A673 (cell line): ENCODE data around the gene SYNJ2.

Experiments
- CTCF ChIP-seq: fragments of 300-800, 200-600 bp; sonication (generic); conservative IDR thresholded peaks from 2 replicates; pipeline ENCODE4 v1.5.1; 2017; ENCODE audit warnings: low read depth, mild to moderate bottlenecking, antibody characterized with exemption, low read length, moderate library complexity, mixed read lengths
- EZH2 ChIP-seq: fragments of 200-600 bp; sonication (generic); IDR thresholded peaks from 2 replicates; pipeline ENCODE4 v1.6.1; 2017; ENCODE audit warnings: borderline replicate concordance, low read depth, mild to moderate bottlenecking, mixed read lengths, antibody characterized with exemption, low read length; ENCODE audit not compliant: poor library complexity, severe bottlenecking

- TF ChIP-seq CTCF: no peak
- TF ChIP-seq EZH2: no peak
Measured at GRCh38 chr6:158061361-158061708, 79.7 kb downstream of the SYNJ2 start.
